GM23248 (cell line): Measurements from ENCODE around the gene DDX11.

Experiments
- EZH2 ChIP-seq: fragments of 200-600 bp; sonication (generic); IDR thresholded peaks from 2 replicates; pipeline ENCODE4 v1.6.1; 2018; ENCODE audit warnings: antibody characterized with exemption, mild to moderate bottlenecking; ENCODE audit not compliant: insufficient read depth, poor library complexity, severe bottlenecking
- EZH2phosphoT487 ChIP-seq: fragments of 200-600 bp; sonication (generic); IDR thresholded peaks from 2 replicates; pipeline ENCODE4 v1.6.1; 2018; ENCODE audit warnings: antibody characterized with exemption, moderate library complexity, mild to moderate bottlenecking, low read depth; ENCODE audit not compliant: insufficient read depth

DNA sequence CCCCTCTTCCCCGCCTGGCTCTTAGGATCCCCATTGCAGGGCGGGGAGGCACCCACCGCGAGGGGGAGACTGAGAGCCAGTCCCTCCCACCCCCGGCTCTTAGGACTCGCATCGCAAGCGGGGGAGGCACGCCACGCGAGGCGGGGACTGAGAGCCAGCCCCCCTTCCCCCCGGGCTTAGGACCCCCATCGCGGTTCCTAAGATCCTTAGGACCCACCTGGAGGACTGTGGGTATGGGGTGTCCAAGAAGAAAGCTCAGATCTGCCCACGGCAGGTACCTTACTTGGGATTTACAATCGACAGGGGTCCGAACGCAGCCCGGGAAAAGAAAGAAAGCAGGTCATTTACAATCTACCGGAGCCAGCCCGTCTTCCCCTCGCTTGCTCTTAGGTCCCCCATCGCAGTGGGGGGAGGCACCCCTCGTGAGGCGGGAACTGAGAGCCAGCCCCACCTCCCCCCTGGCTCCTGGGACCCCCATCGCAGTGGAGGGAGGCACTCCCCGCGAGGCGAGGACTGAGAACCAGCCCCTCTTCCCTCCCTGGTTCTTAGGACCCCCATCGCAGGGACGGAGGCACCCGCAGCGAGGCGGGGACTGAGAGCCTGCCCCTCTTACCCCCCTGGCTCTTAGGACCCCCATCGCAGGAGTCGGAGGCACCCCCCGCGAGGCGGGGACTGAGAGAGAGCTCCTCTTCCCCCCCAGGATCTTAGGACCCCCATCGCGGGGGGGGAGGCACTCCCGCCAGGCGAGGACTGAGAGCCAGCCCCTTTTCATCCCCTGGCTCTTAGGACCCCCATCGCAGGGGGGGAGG is 43.7 kb downstream of the DDX11 start:
- TF ChIP-seq EZH2phosphoT487 (no peak), EZH2 (no peak)
